ENCODE results near the gene ATP11A.
"Not testable (repeated sequence)": the region's sequence is repeated elsewhere in the genome, so short reads cannot be mapped to it uniquely, and the experiment has no call there.

ATP11A gene

DNA sequence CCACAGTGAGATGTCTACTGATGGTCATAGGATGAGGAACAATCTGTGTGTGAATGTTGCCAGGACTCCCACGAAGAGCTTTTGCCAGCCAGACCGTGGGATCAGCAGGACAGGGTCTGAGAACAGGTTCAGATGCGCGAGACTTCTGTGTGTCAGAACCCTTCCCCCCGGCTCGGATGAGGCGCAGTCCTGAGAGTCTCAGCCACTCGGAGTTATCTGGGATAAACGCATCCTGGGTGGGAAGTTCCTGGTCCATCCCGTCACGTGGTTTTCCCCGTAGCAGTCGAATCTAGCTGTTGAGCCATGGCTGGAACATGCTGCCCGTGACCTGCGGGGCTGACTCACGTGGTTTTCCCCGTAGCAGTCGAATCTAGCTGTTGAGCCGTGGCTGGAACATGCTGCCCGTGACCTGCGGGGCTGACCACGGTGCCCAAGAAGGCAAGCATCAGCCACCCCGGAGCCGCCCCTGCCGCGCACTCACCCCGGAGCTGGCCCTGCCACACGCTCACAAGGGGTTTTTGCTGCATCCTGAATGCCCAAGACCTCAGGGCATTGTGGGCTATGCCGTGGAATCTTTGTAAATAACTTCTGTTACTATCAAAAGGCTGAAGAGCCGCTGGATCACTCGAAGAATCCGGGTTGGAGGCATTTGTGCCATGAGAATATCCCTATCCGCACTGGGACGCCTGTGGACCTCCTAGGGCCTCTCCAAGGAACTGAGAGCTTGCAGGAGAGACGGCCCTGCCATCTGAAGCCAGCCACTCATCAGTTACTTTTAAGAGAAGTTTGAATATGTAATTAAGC, 148.4 kb downstream of the ATP11A start:
- DNase-seq (ENCODE audit: low read depth in 2 of 2) = no peak

DNA sequence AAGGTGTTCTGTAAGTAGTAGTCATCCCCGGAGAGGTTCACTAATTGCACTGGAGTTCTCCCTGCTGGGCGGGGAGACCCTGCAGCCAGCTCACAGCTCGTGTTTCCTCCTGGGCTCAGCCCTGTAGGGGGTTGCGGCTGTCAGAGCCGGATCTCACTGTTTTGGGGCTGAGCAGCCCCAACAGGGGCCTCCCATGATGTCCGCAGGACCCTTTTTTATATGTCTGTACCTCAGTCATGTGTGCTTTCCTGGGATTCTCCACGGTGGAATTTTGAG, 148.9 kb downstream of the ATP11A start:
- no peak for DNase-seq (ENCODE audit: low read depth in 2 of 2)

DNA sequence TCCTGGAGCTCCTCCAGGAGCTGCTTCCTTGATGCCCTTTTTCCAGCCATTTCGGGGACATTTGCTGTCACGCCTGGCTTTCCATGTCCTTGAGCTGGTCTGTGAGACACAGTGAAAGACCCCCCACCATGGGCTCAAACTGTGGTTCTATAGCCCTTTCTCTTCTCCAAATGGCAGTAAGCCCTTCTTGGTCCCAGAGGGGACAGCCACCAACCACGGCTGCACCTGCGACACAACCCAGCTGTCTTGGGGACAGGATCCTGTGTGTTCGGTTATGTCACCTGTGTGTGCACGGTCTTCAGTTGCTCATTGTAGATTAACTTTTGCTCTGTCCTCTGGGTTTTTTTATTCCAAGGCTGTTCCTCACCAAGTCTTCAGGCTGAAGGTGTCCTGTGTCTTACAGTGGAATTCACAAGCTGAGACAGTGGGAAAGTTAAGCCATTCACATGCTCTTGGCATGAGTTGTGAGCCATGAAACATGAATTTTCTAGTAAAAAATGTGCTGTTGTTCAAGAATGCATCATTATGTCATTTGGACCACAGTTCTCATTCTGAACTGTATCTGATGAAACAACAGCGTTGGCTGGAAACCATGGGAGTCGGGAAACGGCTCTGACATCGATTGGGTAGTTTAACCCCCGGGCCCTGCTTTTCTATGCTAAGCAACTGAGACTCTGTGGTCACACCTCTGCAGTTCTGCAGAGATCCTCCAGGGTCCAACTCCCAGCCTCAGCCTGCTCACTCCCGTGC, 149.7 kb downstream of the ATP11A start:
- DNase-seq (ENCODE audit: low read depth in 2 of 2) = no peak

DNA sequence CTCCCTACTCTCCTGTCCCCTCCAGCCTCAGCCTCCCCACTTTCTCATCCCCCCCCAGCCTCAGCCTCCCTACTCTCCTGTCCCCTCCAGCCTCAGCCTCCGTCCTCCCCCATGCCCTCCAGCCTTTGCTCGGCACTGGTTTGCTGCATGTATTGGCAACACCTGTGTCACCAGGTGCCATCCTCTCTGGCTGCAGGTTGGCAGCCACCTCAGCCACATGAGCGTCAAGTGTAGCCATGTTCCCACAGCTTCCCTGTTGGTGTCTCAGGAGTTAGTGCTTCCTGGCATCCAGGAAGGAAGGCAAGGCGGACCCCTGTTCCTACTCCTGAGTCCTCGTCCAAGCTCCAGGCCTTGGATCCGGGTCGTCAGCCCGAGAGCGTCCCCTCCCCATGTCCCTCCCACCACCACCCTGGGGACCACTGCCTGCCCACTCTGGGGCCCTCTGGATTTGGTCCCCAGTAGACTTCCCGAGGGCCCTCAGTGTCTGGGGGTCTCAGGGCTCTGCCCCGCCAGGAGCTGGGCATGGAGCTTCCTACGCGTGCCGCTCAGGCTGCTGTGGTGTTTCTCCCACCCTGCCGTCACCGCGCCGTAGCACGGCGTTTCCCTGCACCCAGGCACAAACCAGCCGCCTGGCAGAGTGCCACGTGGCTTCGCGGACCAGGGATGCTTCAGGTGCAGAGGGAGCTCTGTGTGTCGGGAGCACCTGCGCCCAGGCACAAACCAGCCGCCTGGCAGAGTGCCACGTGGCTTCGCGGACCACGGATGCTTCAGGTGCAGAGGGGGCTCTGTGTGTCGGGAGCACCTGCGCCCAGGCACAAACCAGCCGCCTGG, 150.8 kb downstream of the ATP11A start:
- no peak for DNase-seq (ENCODE audit: low read depth in 2 of 2)

DNA sequence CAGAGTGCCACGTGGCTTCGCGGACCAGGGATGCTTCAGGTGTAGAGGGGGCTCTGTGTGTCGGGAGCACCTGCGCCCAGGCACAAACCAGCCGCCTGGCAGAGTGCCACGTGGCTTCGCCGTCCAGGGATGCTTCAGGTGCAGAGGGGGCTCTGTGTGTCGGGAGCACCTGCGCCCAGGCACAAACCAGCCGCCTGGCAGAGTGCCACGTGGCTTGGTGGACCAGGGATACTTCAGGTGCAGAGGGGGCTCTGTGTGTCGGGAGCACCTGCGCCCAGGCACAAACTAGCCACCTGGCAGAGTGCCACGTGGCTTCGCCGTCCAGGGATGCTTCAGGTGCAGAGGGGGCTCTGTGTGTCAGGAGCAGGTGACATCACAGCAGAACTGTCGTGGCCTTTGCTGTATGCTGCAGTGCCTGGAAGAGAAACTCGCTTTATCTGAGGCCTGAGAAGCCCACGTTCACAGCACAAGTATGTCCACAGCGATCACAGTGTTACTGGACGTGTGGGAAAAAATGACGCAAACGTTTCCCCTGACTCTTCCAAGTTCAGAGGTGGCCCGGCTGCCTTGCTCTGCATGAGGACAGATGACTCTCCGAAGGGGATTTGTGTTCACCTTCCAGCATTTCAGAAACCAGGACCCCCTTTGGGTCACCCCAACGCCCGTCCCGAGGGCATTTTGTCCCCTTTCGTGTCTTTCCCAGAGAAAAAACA, 151.6 kb downstream of the ATP11A start:
- not testable (repeated sequence) for DNase-seq (ENCODE audit: low read depth in 2 of 2)

DNA sequence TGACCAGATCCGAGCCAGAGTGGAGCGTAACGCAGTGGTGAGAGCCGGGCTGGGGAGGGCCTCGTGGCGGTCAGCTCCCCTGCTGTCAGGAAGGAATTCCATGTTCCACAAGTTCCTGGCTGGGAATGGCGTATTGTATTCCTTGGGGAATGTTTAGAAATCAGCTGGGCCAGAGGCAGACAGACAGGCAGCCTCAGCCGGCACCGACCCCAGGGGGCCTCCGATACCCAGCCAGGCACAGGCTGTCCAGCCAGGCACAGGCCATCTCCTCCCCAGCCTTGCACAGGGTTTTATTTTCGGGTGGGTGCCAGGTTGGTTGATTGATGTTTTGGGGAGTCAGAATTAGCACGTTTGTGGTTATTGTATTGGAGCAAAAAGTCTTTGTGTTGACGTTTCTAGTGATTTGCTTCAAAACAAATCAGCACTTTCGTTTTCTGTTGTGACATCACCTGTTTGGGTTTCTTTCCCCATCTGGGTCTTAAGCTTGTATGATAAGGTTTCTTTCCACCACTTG, 152.6 kb downstream of the ATP11A start:
- no peak for DNase-seq (ENCODE audit: low read depth in 2 of 2)

DNA sequence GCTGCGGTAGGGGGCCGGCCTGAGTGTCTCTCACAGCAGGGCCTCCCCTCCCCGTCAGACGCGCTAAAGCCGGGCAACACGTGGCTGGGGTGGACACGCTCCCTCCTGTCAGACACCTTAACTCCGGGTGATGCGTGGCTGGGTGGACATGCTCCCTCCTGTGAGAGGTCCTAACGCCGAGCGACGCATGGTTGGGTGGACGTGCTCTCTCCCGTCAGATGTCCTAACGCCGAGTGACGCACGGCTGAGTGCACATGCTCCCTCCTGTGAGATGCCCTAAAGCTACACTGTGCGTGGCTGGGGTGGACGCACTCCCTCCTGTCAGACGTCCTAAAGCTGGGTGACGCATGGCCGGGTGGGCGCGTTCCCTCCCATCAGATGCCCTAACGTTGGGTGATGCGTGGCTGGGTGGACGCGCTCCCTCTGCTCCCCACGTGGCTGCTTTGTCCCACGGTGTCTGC, 153.1 kb downstream of the ATP11A start:
- no peak for DNase-seq (ENCODE audit: low read depth in 2 of 2)

DNA sequence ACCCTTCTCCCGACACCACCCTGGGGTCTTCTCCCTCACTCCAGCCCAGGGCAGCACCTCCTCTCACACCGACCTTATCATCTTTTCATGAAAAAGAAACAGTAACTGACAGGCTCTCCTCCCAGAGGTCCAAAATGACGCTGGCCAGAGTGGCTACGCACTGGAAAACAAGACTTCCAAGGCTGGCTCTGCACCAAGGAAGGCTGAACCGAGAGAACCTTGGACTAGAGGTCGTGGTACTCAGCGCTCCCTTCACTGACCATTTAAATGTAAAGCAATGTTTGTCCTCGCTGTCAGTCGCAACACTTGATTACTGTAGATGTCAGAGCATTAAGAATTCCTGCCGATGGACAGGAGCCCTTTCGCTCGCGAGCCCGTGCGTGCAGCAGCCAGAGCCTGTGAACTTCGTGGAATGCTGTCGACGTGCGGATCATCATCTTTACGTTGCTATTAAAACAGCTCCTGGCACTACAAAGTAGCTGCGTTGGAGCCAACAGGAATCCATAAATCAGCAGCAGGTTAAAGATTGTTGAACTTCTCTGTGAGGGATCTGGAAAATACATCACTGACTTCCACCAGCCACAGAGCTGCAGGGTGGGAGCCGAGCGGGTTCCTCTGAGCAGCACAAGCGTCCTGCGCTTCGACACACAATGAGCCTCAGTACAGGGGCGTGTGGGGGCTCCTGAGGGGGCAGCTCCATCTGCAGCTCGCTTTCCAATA, 153.7 kb downstream of the ATP11A start:
- DNase-seq (ENCODE audit: low read depth in 2 of 2) = no peak

DNA sequence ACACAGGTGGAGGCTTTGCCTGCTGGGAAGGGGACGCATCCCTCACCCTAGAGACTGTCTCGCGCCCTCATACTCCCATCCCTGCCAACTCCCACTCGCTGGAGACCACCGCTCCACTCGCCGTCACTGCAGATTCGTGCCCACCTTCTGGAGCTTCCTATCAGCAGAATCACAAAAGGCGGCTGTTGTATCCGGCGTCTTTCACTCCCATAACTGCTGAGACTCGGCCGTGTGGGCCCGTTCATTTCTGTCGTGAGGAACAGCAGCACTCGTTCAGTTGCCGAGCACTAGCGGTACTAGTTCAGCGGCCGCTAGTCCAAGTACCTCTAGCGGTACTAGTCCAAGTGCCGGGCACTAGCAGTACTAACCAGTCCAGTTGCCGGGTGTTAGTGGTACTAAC, 154.6 kb downstream of the ATP11A start:
- DNase-seq (ENCODE audit: low read depth in 2 of 2) = no peak

DNA sequence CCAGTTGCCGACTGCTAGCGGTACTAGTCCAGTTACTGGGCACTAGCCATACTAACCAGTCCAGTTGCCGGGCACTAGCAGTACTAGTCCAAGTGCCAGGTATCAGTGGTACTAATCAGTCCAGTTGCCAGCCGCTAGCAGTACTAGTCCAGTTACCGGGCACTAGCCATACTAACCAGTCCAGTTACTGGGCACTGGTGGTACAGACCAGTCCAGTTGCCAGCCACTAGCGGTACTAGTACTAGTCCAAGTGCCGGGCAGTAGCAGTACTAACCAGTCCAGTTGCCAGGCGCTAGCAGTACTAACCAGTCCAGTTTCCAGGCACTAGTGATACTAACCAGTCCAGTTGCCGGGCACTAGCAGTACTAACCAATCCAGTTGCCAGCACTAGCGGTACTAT, 155.0 kb downstream of the ATP11A start:
- no peak for DNase-seq (ENCODE audit: low read depth in 2 of 2)

DNA sequence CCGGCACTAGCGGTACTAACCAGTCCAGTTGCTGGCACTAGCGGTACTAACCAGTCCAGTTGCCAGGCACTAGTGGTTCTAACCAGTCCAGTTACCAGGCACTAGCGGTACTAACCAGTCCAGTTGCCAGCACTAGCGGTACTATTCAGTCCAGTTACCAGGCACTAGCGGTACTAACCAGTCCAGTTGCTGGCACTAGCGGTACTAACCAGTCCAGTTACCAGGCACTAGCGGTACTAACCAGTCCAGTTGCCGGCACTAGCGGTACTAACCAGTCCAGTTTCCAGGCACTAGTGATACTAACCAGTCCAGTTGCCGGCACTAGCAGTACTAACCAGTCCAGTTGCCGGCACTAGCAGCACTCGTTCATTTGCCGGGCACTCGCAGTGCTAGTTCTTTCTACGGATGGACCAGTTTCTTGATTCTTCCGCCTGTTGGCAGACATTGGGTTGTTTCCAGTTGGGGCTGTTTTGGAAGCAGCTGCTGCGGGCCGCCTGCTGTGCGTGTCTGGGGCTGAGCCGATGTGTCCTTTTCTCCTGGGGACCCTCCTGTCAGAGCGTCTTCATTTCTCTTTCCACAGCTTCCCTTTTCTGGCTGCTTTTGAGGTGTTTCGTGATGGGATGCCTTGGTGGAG, 155.8 kb downstream of the ATP11A start:
- no peak for DNase-seq (ENCODE audit: low read depth in 2 of 2)

DNA sequence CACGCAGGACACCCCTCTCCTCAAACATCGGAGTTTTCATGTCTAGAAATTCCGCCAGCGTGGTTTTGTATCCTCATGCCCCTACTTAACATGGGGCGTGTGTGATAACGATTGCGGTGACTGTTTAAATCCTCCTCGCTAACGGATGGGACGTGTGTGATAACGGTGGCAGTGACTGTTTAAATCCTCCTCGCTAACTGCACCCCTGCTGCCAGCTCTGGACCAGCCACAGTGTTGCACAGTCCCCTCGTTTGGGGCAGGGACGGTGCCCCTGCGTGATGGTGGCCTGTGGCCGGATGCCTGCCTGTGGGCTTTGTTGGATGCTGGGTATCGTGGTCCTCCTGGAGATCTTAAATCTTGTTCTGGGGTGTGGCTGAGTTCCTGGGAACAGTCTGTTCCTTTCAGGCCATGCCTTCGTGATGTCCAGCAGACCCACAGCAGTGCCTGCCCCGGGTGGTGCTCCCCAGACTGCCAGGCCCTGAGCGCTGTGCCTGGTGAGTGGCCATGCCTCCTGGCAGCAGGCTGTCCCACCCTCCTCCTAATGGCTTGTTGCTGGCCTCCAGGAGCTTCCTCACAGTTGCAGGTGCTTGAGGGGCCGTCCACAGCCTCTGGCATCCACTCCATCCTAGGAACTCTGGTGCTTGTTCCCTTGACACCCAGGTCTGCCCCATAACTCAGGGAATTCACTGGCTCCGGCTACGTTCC, 156.7 kb downstream of the ATP11A start:
- no peak for DNase-seq (ENCODE audit: low read depth in 2 of 2)

DNA sequence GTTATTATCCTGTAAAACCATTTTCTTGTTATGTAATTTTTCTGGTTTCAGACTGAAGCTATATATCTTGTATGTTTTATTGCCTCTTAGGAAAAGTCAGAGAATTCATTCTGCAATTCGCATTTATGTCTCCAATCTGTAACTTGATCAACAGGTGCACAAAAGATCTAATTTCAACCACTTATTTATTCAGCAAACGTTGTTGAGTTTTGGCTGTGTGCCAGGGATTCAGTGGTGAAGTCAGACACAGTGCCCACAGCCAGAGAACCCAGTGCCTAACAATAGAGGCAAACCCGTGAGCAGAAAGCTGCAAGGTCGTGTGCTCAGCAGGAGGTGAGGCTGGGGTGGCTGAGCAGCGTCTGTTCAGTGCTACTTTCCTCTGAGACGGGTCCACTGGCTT, 159.7 kb downstream of the ATP11A start:
- no peak for DNase-seq (ENCODE audit: low read depth in 2 of 2)

DNA sequence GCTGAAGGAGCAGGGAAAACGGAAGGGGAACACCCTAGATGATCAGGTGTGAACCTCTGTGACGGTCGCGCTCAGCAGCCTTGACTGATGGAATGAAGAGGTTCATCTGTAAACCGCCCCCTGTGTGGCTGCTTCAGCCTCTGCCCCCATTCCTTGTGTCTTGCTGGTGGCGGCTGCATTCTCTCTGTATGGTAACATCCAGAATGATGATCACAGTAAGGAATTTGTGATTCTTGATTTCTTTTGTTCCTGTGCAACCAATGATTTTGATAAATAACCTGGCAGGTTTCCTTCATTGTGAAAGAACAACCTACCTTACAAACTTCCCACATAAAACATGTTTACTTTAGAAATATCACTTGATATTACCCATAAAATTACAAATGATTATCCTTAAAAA, 160.4 kb downstream of the ATP11A start:
- no peak for DNase-seq (ENCODE audit: low read depth in 2 of 2)

DNA sequence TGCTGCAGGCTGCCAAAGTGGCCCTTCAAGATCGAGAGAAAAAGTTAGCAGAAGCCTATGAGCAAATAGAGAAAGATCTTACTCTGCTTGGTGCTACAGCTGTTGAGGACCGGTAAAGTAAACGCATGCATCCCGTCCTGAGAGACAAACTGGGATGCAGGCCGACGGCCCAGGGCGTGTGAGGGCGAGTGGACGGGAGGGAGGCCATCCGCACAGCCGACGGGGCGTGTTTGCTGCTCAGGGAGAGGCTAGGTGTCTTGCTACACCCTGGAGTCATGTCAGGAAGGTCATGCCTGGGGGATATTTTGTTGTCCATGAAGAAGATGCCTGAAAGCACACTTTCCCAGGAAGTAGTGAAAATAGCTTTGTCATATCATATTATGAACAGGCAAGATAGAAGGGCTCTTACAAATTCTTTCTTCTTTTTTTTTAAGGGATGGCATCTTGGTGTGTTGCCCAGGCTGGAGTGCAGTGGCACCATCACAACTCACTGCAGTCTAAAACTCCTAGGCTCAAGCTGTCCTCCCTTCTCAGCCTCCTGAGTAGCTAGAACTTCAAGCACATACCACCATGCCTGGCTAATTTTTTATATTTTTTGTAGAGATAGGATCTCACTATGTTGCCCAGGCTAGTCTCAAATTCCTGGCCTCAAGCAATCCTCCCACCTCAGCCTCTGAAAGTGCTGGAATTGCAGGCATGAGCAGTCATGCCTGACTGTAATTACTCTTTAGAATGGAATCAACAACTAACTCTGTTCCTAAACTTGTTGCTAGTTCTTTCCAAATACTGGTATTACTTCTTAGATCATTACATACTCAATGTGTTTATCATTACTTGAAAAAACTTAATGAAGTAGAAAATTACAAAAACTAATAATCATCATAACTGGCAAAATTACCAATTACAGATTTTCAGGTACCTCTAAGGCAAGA, 161.5 kb downstream of the ATP11A start:
- no peak for DNase-seq (ENCODE audit: low read depth in 2 of 2)

DNA sequence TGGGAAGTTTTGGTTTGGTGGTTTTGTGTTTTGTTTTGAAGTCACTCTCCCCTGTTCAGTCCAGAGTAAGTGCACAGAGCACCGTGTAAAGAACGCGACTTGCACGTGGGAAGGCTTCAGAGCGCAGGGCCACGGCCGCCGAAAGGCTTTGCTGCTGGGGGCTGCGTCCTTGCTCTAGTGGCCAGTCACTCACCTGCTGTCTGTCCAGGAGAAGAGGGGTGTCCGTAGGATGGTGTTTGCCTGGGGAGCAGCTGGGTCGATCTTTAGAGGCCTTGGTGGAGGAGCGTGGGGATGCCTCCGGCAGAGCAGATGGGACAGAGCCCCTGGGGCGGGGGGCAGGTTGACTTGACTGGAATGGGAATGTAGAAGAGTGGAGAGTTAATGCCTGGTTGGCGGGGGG, 162.6 kb downstream of the ATP11A start:
- DNase-seq (ENCODE audit: low read depth in 2 of 2) = no peak

DNA sequence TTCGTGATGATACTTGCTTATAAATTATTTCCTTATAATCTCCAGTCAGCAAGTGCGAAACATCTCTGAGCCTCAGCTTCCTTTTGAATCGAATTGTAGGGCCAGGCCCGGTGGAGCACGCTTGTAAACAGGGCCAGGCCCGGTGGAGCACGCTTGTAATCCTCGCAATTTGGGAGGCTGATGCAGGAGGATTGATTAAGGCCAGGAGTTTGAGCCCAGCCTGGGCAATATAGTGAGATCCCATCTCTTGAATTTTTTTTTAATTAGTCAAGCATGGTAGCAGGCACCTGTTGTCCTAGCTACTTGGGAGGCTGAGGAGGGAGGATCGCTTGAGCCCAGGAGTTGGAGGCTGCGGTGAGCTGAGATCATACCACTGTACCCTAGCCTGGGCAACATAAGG, 163.0 kb downstream of the ATP11A start:
- no peak for DNase-seq (ENCODE audit: low read depth in 2 of 2)

DNA sequence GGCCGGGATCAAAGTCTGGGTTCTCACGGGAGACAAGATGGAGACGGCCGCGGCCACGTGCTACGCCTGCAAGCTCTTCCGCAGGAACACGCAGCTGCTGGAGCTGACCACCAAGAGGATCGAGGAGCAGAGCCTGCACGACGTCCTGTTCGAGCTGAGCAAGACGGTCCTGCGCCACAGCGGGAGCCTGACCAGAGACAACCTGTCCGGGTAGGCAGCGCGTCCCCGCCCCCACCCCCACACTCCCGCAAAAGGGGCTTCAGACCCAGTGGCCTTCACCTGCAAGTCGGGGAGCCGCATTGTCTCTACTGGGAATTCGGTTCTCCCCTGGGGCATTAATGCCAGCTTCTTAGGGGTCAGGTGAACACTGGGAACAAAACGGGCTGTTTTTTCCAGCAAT, 164.5 kb downstream of the ATP11A start:
- no peak for DNase-seq (ENCODE audit: low read depth in 2 of 2)

DNA sequence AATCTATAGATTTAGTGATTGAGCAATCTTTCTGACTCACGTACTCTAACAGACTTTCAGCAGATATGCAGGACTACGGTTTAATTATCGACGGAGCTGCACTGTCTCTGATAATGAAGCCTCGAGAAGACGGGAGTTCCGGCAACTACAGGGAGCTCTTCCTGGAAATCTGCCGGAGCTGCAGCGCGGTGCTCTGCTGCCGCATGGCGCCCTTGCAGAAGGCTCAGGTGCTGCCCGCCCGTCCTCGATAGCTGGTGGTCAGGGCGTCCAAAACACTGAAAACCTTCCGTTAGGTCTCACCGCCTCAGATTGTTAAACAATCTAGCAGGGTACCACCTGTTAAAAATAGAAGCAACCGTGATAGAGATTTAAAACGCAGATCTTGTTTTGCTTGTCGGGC, 166.0 kb downstream of the ATP11A start:
- DNase-seq (ENCODE audit: low read depth in 2 of 2) = no peak

Measured in stimulated activated CD8-positive, alpha-beta memory T cell treated with anti-CD3 and anti-CD28 coated beads, Interleukin-2, amount 100 ng/mL, for 1 hour (primary cell).